Naive thymus-derived CD4-positive, alpha-beta T cell (primary cell): ENCODE results near the gene ETV6. TPM values are rescaled to one million over a fixed set of nuclear protein-coding genes. Genes with fewer than 3 reads are reported as not detected.
A peak's percentile ranks its signal among the peaks of the same experiment; 100 is the strongest.
"Not testable (repeated sequence)": the region's sequence is repeated elsewhere in the genome, so short reads cannot be mapped to it uniquely, and the experiment has no call there.

Experiments
- ATAC-seq: fragments of 150-1000 bp; cut with Tn5 transposase; 2 replicates; pipeline ENCODE4 v1.10.0; 2021; ENCODE audit warnings: mild to moderate bottlenecking, moderate library complexity
- CTCF ChIA-PET: fragments of 350-600 bp; sonication (Branson Sonifier 250); formaldehyde crosslinking; loops from one replicate; lab custom pipeline; 2021; ENCODE audit warnings: antibody characterized with exemption; lab: Charles Lee
- POLR2A ChIA-PET: fragments of 350-600 bp; sonication (Branson Sonifier 250); formaldehyde crosslinking; loops from one replicate; lab custom pipeline; 2021; ENCODE audit warnings: antibody characterized with exemption, inconsistent platforms; lab: Charles Lee
- DNase-seq, 9 donors: peaks; one replicate each; pipeline versions ENCODE4 v3.0.0 to v3.0.0-alpha.2; 2020 to 2022; ENCODE audit warnings: mixed read lengths in 1 of 9
- H3K27ac ChIP-seq: one replicate; pipeline ENCODE4 v1.7.0; 2013; ENCODE audit warnings: mild to moderate bottlenecking, low read depth, low read length, moderate library complexity
- H3K27me3 ChIP-seq, 2 donors: one replicate each; pipeline ENCODE4 v1.7.0; 2013; ENCODE audit warnings: low read length in 2 of 2, mild to moderate bottlenecking in 2 of 2, moderate library complexity in 2 of 2; ENCODE audit not compliant: control insufficient read depth in 2 of 2, insufficient read depth in 2 of 2
- H3K36me3 ChIP-seq, 3 experiments: 1 replicate in 2 of 3; 2 replicates in 1 of 3; pipeline ENCODE4 v1.7.0; 2013; ENCODE audit warnings: low read length in 3 of 3, mild to moderate bottlenecking in 3 of 3, moderate library complexity in 1 of 3; ENCODE audit not compliant: insufficient read depth in 3 of 3, control insufficient read depth in 2 of 3
- H3K4me1 ChIP-seq, 2 donors: one replicate each; pipeline ENCODE4 v1.7.0; 2013; ENCODE audit warnings: low read length in 2 of 2, mild to moderate bottlenecking in 2 of 2, moderate library complexity in 1 of 2; ENCODE audit not compliant: control insufficient read depth in 2 of 2, insufficient read depth in 2 of 2
- H3K4me3 ChIP-seq: 2 replicates; pipeline ENCODE4 v1.7.0; 2013; ENCODE audit warnings: mild to moderate bottlenecking, low read length
- H3K9me3 ChIP-seq, 3 experiments: 1 replicate in 2 of 3; 2 replicates in 1 of 3; pipeline ENCODE4 v1.7.0; 2013; ENCODE audit warnings: low read length in 3 of 3; ENCODE audit not compliant: control insufficient read depth in 2 of 3
- H3K27ac Mint-ChIP-seq, 9 donors: one replicate each; pipeline ENCODE4 v1.8.0; 2020 to 2022; ENCODE audit warnings: mixed read lengths in 9 of 9, mild to moderate bottlenecking in 8 of 9, moderate library complexity in 5 of 9, inconsistent platforms in 2 of 9
- H3K27me3 Mint-ChIP-seq, 5 donors: one replicate each; pipeline ENCODE4 v1.8.0; 2021 to 2022; ENCODE audit warnings: mixed read lengths in 5 of 5, mild to moderate bottlenecking in 1 of 5
- H3K36me3 Mint-ChIP-seq, 5 donors: one replicate each; pipeline ENCODE4 v1.8.0; 2020 to 2022; ENCODE audit warnings: mixed read lengths in 5 of 5, mild to moderate bottlenecking in 3 of 5, inconsistent platforms in 1 of 5
- H3K4me1 Mint-ChIP-seq, 7 donors: one replicate each; pipeline ENCODE4 v1.8.0; 2020 to 2022; ENCODE audit warnings: mixed read lengths in 7 of 7, mild to moderate bottlenecking in 3 of 7, inconsistent platforms in 1 of 7
- H3K4me3 Mint-ChIP-seq, 10 donors: one replicate each; pipeline ENCODE4 v1.8.0; 2020 to 2022; ENCODE audit warnings: mild to moderate bottlenecking in 10 of 10, mixed read lengths in 10 of 10, moderate library complexity in 6 of 10, inconsistent platforms in 2 of 10
- H3K9me3 Mint-ChIP-seq, 11 donors: one replicate each; pipeline ENCODE4 v1.8.0; 2020 to 2022; ENCODE audit warnings: mixed read lengths in 11 of 11, mild to moderate bottlenecking in 4 of 11, inconsistent platforms in 1 of 11, moderate library complexity in 1 of 11
- intact Hi-C, 2 donors: fragments of 100-400 bp; cut with micrococcal nuclease; formaldehyde crosslinking; loops; one replicate each; pipeline ENCODE4 v1.15.1; 2023
- polyA plus RNA-seq, 2 donors: library from polyadenylated mRNA; unstranded; fragments of 300-500 nt; fragmentation: Illumina TruSeq; gene quantifications; one replicate each; pipeline ENCODE4 v1.2.3, GENCODE V29; 2021
- total RNA-seq, 6 experiments: library from RNA in 5 of 6; stranded (reverse) in 5 of 6; gene quantifications; 1 replicate in 5 of 6; 2 replicates in 1 of 6; pipeline ENCODE4 v1.2.3 and lab custom pipeline; 2021 to 2026

ETV6 gene
- total and polyA plus RNA-seq, 7 experiments from 2014 or later = 2.2 to 70.3 (median 25.3) TPM

DNA sequence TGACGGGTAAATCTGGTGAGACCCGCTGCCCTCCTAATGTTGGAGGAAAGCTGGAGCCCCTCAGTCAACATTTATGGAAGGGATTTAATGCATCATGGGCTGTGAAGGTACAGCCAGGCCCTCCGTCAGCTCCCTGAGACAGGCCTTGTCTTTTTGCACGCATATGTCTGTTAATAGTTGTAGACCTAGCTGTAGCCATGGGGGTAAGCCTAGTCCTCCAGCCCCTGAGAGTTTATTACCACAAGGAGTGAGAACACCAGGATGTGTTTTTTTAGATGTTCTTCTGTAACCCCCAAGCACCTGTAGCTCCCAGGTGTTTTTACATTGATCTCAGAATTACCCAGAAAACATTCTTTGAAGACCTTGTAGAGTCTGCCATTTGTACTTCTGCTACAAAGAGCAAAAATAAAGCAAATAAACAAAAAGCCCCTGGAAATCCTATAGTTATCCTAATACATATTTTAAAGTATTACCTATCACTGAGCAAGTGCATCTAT is 25.5 kb downstream of the ETV6 start:
- Histone ChIP-seq H3K9me3 (no peaks in the 10 kb centered on the region), H3K36me3 (no peaks in the 10 kb centered on the region), H3K27me3 (no peaks in the 10 kb centered on the region), H3K4me3 (no peak overlapping the region), H3K27ac (no peak overlapping the region), H3K4me1 (peaks cover 0 to 5% of the 10 kb centered on the region in 2 donors)
- Mint-ChIP-seq H3K36me3 (peaks cover 4 to 29% (median 15%) of the 10 kb centered on the region in 5 donors), H3K9me3 (no peaks in the 10 kb centered on the region), H3K27me3 (no peaks in the 10 kb centered on the region), H3K4me1 (peaks cover 53 to 91% (median 80%) of the 10 kb centered on the region in 7 donors), H3K27ac (peak overlapping the region in 3 of 9 donors; percentile 10 to 71 (median 29)), H3K4me3 (peak overlapping the region in 3 of 10 donors; percentile 19 to 61 (median 24))
- POLR2A ChIA-PET = interaction anchor here (0.7 to 0.9 kb wide), 3 partner anchors 9 to 37 kb away, joined by 3 to 4 read pairs (median 3); no protein-coding TSS in a partner anchor
- intact Hi-C loops = loop anchor here in 1 of 2 donors (2.0 kb wide), 1 partner anchor 24 kb away; no protein-coding TSS in a partner anchor
- CTCF ChIA-PET = no interaction called here
- ATAC-seq = no peak
- DNase-seq = no peak

GRCh38 chr12:11676052-11676451 is 26.6 kb downstream of the ETV6 start:
- ChIA-PET POLR2A (interaction anchor here (0.9 kb wide), 1 partner anchor 8 kb away, joined by 4 read pairs; no protein-coding TSS in a partner anchor), CTCF (no interaction called here)
- Histone ChIP-seq H3K36me3 (no peaks in the 10 kb centered on the region), H3K27me3 (no peaks in the 10 kb centered on the region), H3K27ac (no peak overlapping the region), H3K9me3 (no peaks in the 10 kb centered on the region), H3K4me3 (no peak overlapping the region), H3K4me1 (peaks cover 0 to 5% of the 10 kb centered on the region in 2 donors)
- no peaks in the 10 kb centered on the region for H3K9me3 Mint-ChIP-seq
- peaks cover 52 to 90% (median 83%) of the 10 kb centered on the region in 7 donors for H3K4me1 Mint-ChIP-seq
- no peaks in the 10 kb centered on the region for H3K27me3 Mint-ChIP-seq
- H3K4me3 Mint-ChIP-seq = peak overlapping the region in 3 of 10 donors; percentile 2 to 47 (median 3)
- intact Hi-C loops = no loop called here
- DNase-seq (no peak), ATAC-seq (no peak)
- peaks cover 4 to 29% (median 15%) of the 10 kb centered on the region in 5 donors for H3K36me3 Mint-ChIP-seq
- peak overlapping the region in 4 of 9 donors; percentile 4 to 51 (median 49) for H3K27ac Mint-ChIP-seq

- no peaks in the 10 kb centered on the region for H3K27me3 ChIP-seq
- Mint-ChIP-seq H3K4me1 (peaks cover 52 to 88% (median 77%) of the 10 kb centered on the region in 7 donors), H3K36me3 (peaks cover 4 to 35% (median 20%) of the 10 kb centered on the region in 5 donors), H3K9me3 (peaks cover 0 to 4% (median 0%) of the 10 kb centered on the region in 11 donors), H3K4me3 (no peak overlapping the region), H3K27me3 (no peaks in the 10 kb centered on the region), H3K27ac (no peak overlapping the region)
- peaks cover 0 to 5% of the 10 kb centered on the region in 2 donors for H3K4me1 ChIP-seq
- ATAC-seq = no peak
- no peaks in the 10 kb centered on the region for H3K36me3 ChIP-seq
- no peak overlapping the region for H3K4me3 ChIP-seq
- intact Hi-C loops = no loop called here
- H3K27ac ChIP-seq = no peak overlapping the region
- ChIA-PET POLR2A (no interaction called here), CTCF (no interaction called here)
- DNase-seq = no peak
- H3K9me3 ChIP-seq = no peaks in the 10 kb centered on the region
Observed at GRCh38 chr12:11677093-11677492, 27.6 kb downstream of the ETV6 start.

DNA sequence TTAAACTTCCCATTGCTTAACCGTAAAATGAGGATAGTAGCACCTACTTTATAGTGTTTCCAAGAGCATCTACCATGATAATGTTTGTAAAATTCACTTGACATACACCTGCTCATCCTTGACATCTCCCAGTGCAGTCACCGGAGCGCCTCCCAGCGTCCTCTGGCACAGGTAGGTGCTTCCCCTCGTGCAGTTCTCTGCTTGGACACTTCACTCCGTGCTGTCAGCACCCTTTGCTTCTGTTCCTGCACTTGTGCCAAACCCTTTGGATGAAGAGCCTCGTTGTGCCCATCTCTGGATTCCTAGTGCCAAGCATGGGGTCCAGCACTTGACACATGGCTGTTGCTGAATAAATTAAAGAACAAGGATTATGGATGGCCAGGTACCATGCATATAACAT is 28.3 kb downstream of the ETV6 start:
- Mint-ChIP-seq H3K27me3 (no peaks in the 10 kb centered on the region), H3K27ac (no peak overlapping the region), H3K36me3 (peaks cover 4 to 39% (median 26%) of the 10 kb centered on the region in 5 donors), H3K9me3 (peaks cover 0 to 4% (median 0%) of the 10 kb centered on the region in 11 donors), H3K4me1 (peaks cover 47 to 83% (median 74%) of the 10 kb centered on the region in 7 donors), H3K4me3 (no peak overlapping the region)
- ChIA-PET CTCF (interaction anchor here (0.7 kb wide), 1 partner anchor 55 kb away, joined by 3 read pairs; no protein-coding TSS in a partner anchor), POLR2A (no interaction called here)
- Histone ChIP-seq H3K9me3 (no peaks in the 10 kb centered on the region), H3K4me3 (no peak overlapping the region), H3K36me3 (no peaks in the 10 kb centered on the region), H3K27me3 (no peaks in the 10 kb centered on the region), H3K27ac (no peak overlapping the region), H3K4me1 (peaks cover 0 to 1% of the 10 kb centered on the region in 2 donors)
- intact Hi-C loops = no loop called here
- ATAC-seq (no peak), DNase-seq (no peak)

DNA sequence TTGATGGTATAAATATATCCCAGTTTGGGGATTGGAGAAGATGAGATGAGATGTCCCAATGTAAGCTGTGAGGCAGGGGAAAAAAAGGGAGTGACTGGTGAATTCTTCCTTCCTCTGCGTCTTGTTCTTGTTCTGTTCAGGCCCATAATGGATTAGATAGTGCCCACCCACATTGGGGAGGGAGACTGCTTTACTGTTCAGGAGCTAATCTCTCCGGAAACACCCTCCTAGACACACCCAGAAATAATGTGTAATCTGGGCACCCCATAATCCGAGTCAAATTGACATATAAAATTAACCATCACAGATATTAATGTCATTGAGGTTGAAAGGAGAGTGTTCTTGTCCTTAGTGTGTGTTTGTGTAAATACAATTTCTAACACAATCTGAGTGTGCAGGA is 29.3 kb downstream of the ETV6 start:
- intact Hi-C loops = no loop called here
- POLR2A ChIA-PET = no interaction called here

DNA sequence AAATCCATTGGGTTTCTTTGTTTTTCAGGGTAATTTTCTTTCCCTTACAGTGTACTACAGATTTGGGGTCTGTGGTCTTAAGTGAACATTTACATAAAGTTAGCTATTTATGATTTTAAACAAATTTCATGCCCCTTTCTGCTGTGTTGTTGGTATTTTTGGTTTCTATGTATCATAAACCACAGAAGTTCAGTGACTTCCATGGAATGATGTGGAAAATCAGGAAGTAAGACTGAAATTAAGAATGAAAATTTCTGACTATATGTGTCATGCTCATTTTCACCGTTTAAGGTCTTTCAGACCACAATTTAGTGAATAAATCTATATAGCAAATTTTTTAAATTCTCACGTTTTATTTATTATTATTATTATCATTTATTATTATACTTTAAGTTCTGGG is 31.7 kb downstream of the ETV6 start:
- no peak overlapping the region for H3K4me3 ChIP-seq
- ChIA-PET POLR2A (no interaction called here), CTCF (no interaction called here)
- H3K4me1 ChIP-seq = peaks cover 0 to 8% of the 10 kb centered on the region in 2 donors
- Mint-ChIP-seq H3K4me3 (no peak overlapping the region), H3K4me1 (peaks cover 38 to 76% (median 58%) of the 10 kb centered on the region in 7 donors), H3K27ac (no peak overlapping the region), H3K36me3 (peaks cover 4 to 50% (median 33%) of the 10 kb centered on the region in 5 donors), H3K9me3 (peaks cover 0 to 4% (median 0%) of the 10 kb centered on the region in 11 donors), H3K27me3 (no peaks in the 10 kb centered on the region)
- H3K36me3 ChIP-seq = no peaks in the 10 kb centered on the region
- H3K27ac ChIP-seq = no peak overlapping the region
- DNase-seq (no peak), ATAC-seq (no peak)
- H3K9me3 ChIP-seq = no peaks in the 10 kb centered on the region
- no peaks in the 10 kb centered on the region for H3K27me3 ChIP-seq
- intact Hi-C loops = no loop called here

More for the DNA sequence above, 29.3 kb downstream of the ETV6 start:
- no peaks in the 10 kb centered on the region for H3K36me3 ChIP-seq
- ATAC-seq = no peak
- no peak overlapping the region for H3K27ac ChIP-seq
- CTCF ChIA-PET = no interaction called here
- H3K36me3 Mint-ChIP-seq = peaks cover 4 to 39% (median 33%) of the 10 kb centered on the region in 5 donors
- H3K27me3 ChIP-seq = no peaks in the 10 kb centered on the region
- no peak for DNase-seq
- H3K4me1 ChIP-seq = no peaks in the 10 kb centered on the region
- H3K9me3 Mint-ChIP-seq = peaks cover 0 to 4% (median 0%) of the 10 kb centered on the region in 11 donors
- no peak overlapping the region for H3K4me3 Mint-ChIP-seq
- H3K9me3 ChIP-seq = no peaks in the 10 kb centered on the region
- no peak overlapping the region for H3K27ac Mint-ChIP-seq
- H3K4me3 ChIP-seq = no peak overlapping the region
- H3K4me1 Mint-ChIP-seq = peaks cover 43 to 82% (median 71%) of the 10 kb centered on the region in 7 donors
- no peaks in the 10 kb centered on the region for H3K27me3 Mint-ChIP-seq

DNA sequence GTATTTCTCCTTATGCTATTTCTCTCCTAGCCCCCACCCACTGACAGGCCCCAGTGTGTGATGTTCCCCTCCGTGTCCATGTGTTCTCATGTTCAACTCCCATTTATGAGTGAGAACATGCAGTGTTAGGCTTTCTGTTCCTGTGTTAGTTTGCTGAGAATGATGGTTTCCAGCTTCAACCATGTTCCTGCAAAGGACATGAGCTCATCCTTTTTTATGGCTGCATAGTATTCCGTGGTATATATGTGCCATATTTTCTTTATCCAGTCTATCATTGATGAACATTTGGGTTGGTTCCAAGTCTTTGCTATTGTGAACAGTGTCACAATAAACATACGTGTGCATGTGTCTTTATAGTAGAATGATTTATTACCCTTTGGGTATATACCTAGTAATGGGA is 32.2 kb downstream of the ETV6 start:
- H3K36me3 ChIP-seq, H3K27ac Mint-ChIP-seq, ATAC-seq, H3K4me3 ChIP-seq, H3K9me3 ChIP-seq, H3K4me1 ChIP-seq, CTCF ChIA-PET, intact Hi-C loops, H3K27me3 Mint-ChIP-seq, H3K27ac ChIP-seq, H3K4me3 Mint-ChIP-seq, DNase-seq, H3K9me3 Mint-ChIP-seq, POLR2A ChIA-PET, H3K27me3 ChIP-seq: not testable (repeated sequence)
- Mint-ChIP-seq H3K4me1 (peaks cover 34 to 72% (median 55%) of the 10 kb centered on the region in 7 donors), H3K36me3 (peaks cover 4 to 47% (median 33%) of the 10 kb centered on the region in 5 donors)
